ENCODE data around the gene ZC3HAV1L. TPM values are rescaled to one million over a fixed set of nuclear protein-coding genes. Genes with fewer than 3 reads are reported as not detected.

The ZC3HAV1L gene
- total RNA-seq, 6 experiments from 2014 or later: 0.93 to 3.7 (median 1.8) TPM

GRCh38 chr7:139051655-139052054 lies 15.8 kb upstream of the ZC3HAV1L start:
- TF ChIP-seq CTCF (IDR thresholded peaks at IDR 0.05) (no peak), POLR2A (IDR thresholded peaks at IDR 0.05) (no peak)
- Histone ChIP-seq H3K4me1 (no peaks in the 10 kb centered on the region), H3K27me3 (no peaks in the 10 kb centered on the region), H3K36me3 (peaks cover 5 to 75% (median 20%) of the 10 kb centered on the region in 4 donors), H3K27ac (no peak overlapping the region), H3K9me3 (no peaks in the 10 kb centered on the region), H3K4me3 (no peak overlapping the region)
- no peak for DNase-seq
- no peak for ATAC-seq
- intact Hi-C loops (cut with DNase I): no loop called here

GRCh38 chr7:139049936-139050335 lies 14.1 kb upstream of the ZC3HAV1L start:
- Histone ChIP-seq H3K9me3 (no peaks in the 10 kb centered on the region), H3K27ac (no peak overlapping the region), H3K4me1 (no peaks in the 10 kb centered on the region), H3K36me3 (peaks cover 5 to 89% (median 27%) of the 10 kb centered on the region in 4 donors), H3K4me3 (no peak overlapping the region), H3K27me3 (no peaks in the 10 kb centered on the region)
- DNase-seq: no peak
- TF ChIP-seq POLR2A (IDR thresholded peaks at IDR 0.05) (no peak), CTCF (IDR thresholded peaks at IDR 0.05) (no peak)
- WGBS (ENCODE audit: insufficient coverage, low coverage, low lambda C conversion rate, missing lambda C conversion rate): 100% methylated on average over 1 of the region's 1 CpG
- intact Hi-C loops (cut with DNase I): no loop called here
- no peak for ATAC-seq

GRCh38 chr7:139049111-139049510 lies 13.3 kb upstream of the ZC3HAV1L start:
- WGBS (ENCODE audit: insufficient coverage, low coverage, low lambda C conversion rate, missing lambda C conversion rate): 46% methylated on average over 5 of the region's 7 CpGs
- intact Hi-C loops (cut with DNase I): no loop called here
- no peak for ATAC-seq

GRCh38 chr7:139047970-139048369 lies 12.1 kb upstream of the ZC3HAV1L start:
- ATAC-seq: no peak
- peaks cover 2 to 70% (median 20%) of the 10 kb centered on the region in 4 donors for H3K36me3 ChIP-seq
- H3K27me3 ChIP-seq: no peaks in the 10 kb centered on the region
- intact Hi-C loops (cut with DNase I): no loop called here
- no peak overlapping the region for H3K27ac ChIP-seq
- no peaks in the 10 kb centered on the region for H3K9me3 ChIP-seq
- 50% methylated on average over 3 of the region's 3 CpGs for WGBS (ENCODE audit: insufficient coverage, low coverage, low lambda C conversion rate, missing lambda C conversion rate)
- H3K4me3 ChIP-seq: no peak overlapping the region
- TF ChIP-seq POLR2A (IDR thresholded peaks at IDR 0.05): no peak
- TF ChIP-seq CTCF (IDR thresholded peaks at IDR 0.05): no peak
- no peaks in the 10 kb centered on the region for H3K4me1 ChIP-seq
- no peak for DNase-seq

More at GRCh38 chr7:139049111-139049510, 13.3 kb upstream of the ZC3HAV1L start:
- Histone ChIP-seq H3K9me3 (no peaks in the 10 kb centered on the region), H3K27me3 (no peaks in the 10 kb centered on the region), H3K36me3 (peaks cover 5 to 81% (median 23%) of the 10 kb centered on the region in 4 donors), H3K27ac (no peak overlapping the region), H3K4me3 (no peak overlapping the region), H3K4me1 (no peaks in the 10 kb centered on the region)
- no peak for DNase-seq
- no peak for TF ChIP-seq CTCF (IDR thresholded peaks at IDR 0.05)
- no peak for TF ChIP-seq POLR2A (IDR thresholded peaks at IDR 0.05)

GRCh38 chr7:139046143-139046542 lies 10.3 kb upstream of the ZC3HAV1L start:
- peaks cover 2 to 55% (median 20%) of the 10 kb centered on the region in 4 donors for H3K36me3 ChIP-seq
- TF ChIP-seq CTCF (IDR thresholded peaks at IDR 0.05) (no peak), POLR2A (IDR thresholded peaks at IDR 0.05) (no peak)
- 80% methylated on average over 6 of the region's 6 CpGs for WGBS (ENCODE audit: insufficient coverage, low coverage, low lambda C conversion rate, missing lambda C conversion rate)

More at GRCh38 chr7:139046143-139046542, 10.3 kb upstream of the ZC3HAV1L start:
- no peak overlapping the region for H3K27ac ChIP-seq
- ATAC-seq (no peak), DNase-seq (no peak)
- H3K4me1 ChIP-seq: no peaks in the 10 kb centered on the region
- H3K9me3 ChIP-seq: no peaks in the 10 kb centered on the region
- intact Hi-C loops (cut with DNase I): no loop called here
- no peak overlapping the region for H3K4me3 ChIP-seq
- no peaks in the 10 kb centered on the region for H3K27me3 ChIP-seq

All from right lobe of liver (tissue), 6 donors.